ENCODE results near the gene PAQR4. TPM values are rescaled to one million over a fixed set of nuclear protein-coding genes. Genes with fewer than 3 reads are reported as not detected.
A peak's percentile ranks its signal among the peaks of the same experiment; 100 is the strongest.

The PAQR4 gene
- total and polyA plus RNA-seq, 2 experiments from 2014 or later = 4.5 to 8.3 TPM

DNA sequence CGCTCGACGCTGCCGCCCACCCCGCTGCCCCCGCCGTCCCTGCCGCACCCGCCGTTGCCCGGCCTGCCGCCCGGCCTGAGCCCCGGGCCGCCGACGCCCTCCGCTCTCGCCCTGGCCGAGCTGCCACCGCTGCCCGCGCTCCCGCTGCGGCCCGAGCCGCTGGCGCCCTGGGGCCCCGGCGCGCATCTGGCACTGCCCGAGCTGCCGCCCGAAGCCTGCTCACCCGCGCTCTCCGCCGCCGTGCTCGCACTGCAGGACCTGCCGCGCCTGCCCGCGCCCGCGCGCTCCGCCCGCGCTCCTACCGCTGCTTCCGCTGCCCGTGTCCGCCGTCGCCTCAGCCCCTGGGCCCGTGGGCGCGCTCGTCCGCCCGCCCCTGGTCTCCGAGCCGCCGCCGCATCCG, 35.2 kb downstream of the PAQR4 start:
- no peak for TF ChIP-seq EZH2 (IDR thresholded peaks at IDR 0.05; ENCODE audit: borderline replicate concordance)
- no peaks in the 10 kb centered on the region for H3K79me2 ChIP-seq
- no peak overlapping the region for H3K27ac ChIP-seq
- no peaks in the 10 kb centered on the region for H3K36me3 ChIP-seq (replicated peaks; ENCODE audit: insufficient read depth, low read depth)
- H3K4me1 ChIP-seq (ENCODE audit: insufficient read depth) = peaks cover 31% of the 10 kb centered on the region
- no peak overlapping the region for H3K4me2 ChIP-seq
- H3K9me3 ChIP-seq (ENCODE audit: low read depth) = no peaks in the 10 kb centered on the region
- H3K27me3 ChIP-seq = no peaks in the 10 kb centered on the region
- no peak overlapping the region for H2AFZ ChIP-seq
- peak; percentile 62 for DNase-seq (ENCODE audit: low spot score)
- H3K4me3 ChIP-seq = no peak overlapping the region
- WGBS (ENCODE audit: low lambda C conversion rate, missing lambda C conversion rate) = 0% methylated on average over 1 of the region's 67 CpGs
- no peaks in the 10 kb centered on the region for H4K20me1 ChIP-seq (ENCODE audit: insufficient read depth, poor library complexity, severe bottlenecking)
- H3K9me2 ChIP-seq (replicated peaks; ENCODE audit: insufficient read depth) = no peaks in the 10 kb centered on the region

DNA sequence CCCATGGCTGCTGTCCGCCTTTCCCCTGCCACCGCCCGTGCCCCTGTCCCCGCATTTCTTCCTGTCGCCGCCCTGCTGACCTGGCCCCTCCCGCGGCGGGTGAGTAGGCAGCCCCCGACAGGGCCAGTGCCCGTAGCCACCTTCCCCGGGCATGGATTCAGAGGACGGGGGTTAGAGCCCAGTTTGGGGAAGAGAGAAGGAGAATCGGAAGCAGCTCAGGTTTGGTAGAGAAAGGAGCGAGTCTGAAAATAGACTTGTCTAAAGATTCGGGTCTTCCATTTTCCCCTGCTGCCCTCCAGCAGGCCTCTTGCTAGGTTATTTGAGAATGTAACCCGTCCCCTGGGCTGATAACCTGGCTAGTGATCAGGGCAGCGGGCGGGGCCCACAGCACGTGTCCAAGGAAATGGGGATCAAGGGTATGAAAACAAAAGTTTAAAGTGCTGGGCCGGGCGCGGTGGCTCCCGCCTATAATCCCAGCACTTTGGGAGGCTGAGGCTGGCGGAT, 35.7 kb downstream of the PAQR4 start:
- Histone ChIP-seq H3K79me2 (no peaks in the 10 kb centered on the region), H3K27me3 (no peaks in the 10 kb centered on the region), H3K9me3 (ENCODE audit: low read depth) (no peaks in the 10 kb centered on the region), H3K4me2 (peak overlapping the region; percentile 83), H3K27ac (peak overlapping the region; percentile 97), H3K9me2 (replicated peaks; ENCODE audit: insufficient read depth) (no peaks in the 10 kb centered on the region), H2AFZ (no peak overlapping the region), H3K4me1 (ENCODE audit: insufficient read depth) (peaks cover 34% of the 10 kb centered on the region), H4K20me1 (ENCODE audit: insufficient read depth, poor library complexity, severe bottlenecking) (no peaks in the 10 kb centered on the region), H3K4me3 (peak overlapping the region; percentile 43), H3K36me3 (replicated peaks; ENCODE audit: insufficient read depth, low read depth) (no peaks in the 10 kb centered on the region)
- 4% methylated on average over 21 of the region's 25 CpGs for WGBS (ENCODE audit: low lambda C conversion rate, missing lambda C conversion rate)
- peak; percentile 59 for DNase-seq (ENCODE audit: low spot score)
- TF ChIP-seq, protein P1, sequence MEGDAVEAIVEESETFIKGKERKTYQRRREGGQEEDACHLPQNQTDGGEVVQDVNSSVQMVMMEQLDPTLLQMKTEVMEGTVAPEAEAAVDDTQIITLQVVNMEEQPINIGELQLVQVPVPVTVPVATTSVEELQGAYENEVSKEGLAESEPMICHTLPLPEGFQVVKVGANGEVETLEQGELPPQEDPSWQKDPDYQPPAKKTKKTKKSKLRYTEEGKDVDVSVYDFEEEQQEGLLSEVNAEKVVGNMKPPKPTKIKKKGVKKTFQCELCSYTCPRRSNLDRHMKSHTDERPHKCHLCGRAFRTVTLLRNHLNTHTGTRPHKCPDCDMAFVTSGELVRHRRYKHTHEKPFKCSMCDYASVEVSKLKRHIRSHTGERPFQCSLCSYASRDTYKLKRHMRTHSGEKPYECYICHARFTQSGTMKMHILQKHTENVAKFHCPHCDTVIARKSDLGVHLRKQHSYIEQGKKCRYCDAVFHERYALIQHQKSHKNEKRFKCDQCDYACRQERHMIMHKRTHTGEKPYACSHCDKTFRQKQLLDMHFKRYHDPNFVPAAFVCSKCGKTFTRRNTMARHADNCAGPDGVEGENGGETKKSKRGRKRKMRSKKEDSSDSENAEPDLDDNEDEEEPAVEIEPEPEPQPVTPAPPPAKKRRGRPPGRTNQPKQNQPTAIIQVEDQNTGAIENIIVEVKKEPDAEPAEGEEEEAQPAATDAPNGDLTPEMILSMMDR (IDR thresholded peaks at IDR 0.05; ENCODE audit: poor library complexity) = no peak
- no peak for TF ChIP-seq EZH2 (IDR thresholded peaks at IDR 0.05; ENCODE audit: borderline replicate concordance)
- TF ChIP-seq EZH2phosphoT487 (IDR thresholded peaks at IDR 0.05; ENCODE audit: low read depth, severe bottlenecking, unreplicated experiment) = no peak

DNA sequence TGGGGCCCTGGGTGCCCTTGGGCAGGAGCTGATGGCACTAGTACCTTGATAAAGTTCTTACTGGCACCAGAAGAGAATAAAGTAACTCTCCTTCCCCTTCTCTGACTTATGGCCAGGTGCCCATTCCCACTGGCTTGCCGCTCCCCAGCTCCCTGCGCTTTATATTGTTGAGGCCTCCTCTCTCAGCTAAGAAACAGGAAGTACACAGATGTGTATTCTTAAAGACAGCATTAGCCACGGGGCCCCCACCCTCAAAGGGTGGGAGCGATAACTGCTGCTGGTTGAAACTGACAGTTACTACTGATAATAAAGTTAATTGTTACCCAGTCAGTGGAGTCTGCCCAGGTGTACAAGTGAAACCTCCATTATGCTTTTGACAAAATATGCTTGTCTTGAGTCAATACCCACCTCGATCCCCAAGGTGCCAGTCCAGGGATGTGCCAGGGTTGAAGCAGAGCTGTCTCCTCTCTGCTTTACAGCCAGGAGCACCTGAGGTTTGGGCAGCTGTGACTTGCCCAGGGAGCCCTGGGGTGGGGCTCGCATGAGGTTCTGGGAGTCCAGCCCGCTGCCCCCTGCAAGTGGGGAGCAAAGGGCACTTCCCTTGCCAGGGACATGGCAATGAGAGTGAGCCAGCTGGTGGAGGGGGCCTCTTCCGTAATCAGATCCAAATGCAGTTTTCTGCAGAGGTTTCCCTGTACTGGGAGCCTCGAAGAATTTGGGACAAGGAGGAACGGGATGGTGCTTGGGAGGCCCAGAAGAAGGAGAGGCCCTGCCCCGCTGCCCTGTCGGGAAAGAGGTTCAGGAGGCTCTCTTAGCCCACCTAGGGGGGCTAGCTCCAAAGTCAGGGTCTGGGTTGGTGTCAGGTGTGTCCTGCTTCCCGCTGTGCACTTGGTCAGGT, 38.2 kb downstream of the PAQR4 start:
- H3K4me3 ChIP-seq = no peak overlapping the region
- no peaks in the 10 kb centered on the region for H4K20me1 ChIP-seq (ENCODE audit: insufficient read depth, poor library complexity, severe bottlenecking)
- H3K27me3 ChIP-seq = no peaks in the 10 kb centered on the region
- no peaks in the 10 kb centered on the region for H3K36me3 ChIP-seq (replicated peaks; ENCODE audit: insufficient read depth, low read depth)
- DNase-seq (ENCODE audit: low spot score) = peak; percentile 73
- peak overlapping the region; percentile 97 for H3K27ac ChIP-seq
- H3K79me2 ChIP-seq = no peaks in the 10 kb centered on the region
- WGBS (ENCODE audit: low lambda C conversion rate, missing lambda C conversion rate) = 39% methylated on average over 13 of the region's 13 CpGs
- peaks cover 54% of the 10 kb centered on the region for H3K4me1 ChIP-seq (ENCODE audit: insufficient read depth)
- TF ChIP-seq, protein P1 (IDR thresholded peaks at IDR 0.05; ENCODE audit: poor library complexity) = no peak
- no peak for TF ChIP-seq EZH2 (IDR thresholded peaks at IDR 0.05; ENCODE audit: borderline replicate concordance)
- TF ChIP-seq EZH2phosphoT487 (IDR thresholded peaks at IDR 0.05; ENCODE audit: low read depth, severe bottlenecking, unreplicated experiment) = no peak
- H2AFZ ChIP-seq = no peak overlapping the region
- H3K4me2 ChIP-seq = peak overlapping the region; percentile 83
- no peaks in the 10 kb centered on the region for H3K9me3 ChIP-seq (ENCODE audit: low read depth)
- no peaks in the 10 kb centered on the region for H3K9me2 ChIP-seq (replicated peaks; ENCODE audit: insufficient read depth)
